Neural progenitor cell (in vitro differentiated cells): Measurements from ENCODE around the gene THRB. TPM values are rescaled to one million over a fixed set of nuclear protein-coding genes. Genes with fewer than 3 reads are reported as not detected.

Experiments
- DNase-seq: peaks from one replicate; pipeline ENCODE4 v3.0.0-alpha.2; 2016; ENCODE audit warnings: low spot score
- H2AFZ ChIP-seq: fragments of 200-600 bp; sonication (generic); replicated peaks from 2 replicates; pipeline ENCODE4 v1.6.1; 2016; ENCODE audit warnings: antibody characterized with exemption
- H3F3A ChIP-seq: fragments of 200-600 bp; sonication (generic); 2 replicates; pipeline ENCODE4 v1.6.1; 2016; ENCODE audit warnings: antibody characterized with exemption, low read depth
- H3K27ac ChIP-seq: fragments of 200-600 bp; sonication (generic); 2 replicates; pipeline ENCODE4 v1.5.1; 2016; ENCODE audit warnings: mild to moderate bottlenecking
- H3K27me3 ChIP-seq: fragments of 200-600 bp; sonication (generic); 2 replicates; pipeline ENCODE4 v1.6.1; 2016; ENCODE audit warnings: mild to moderate bottlenecking, moderate library complexity
- H3K36me3 ChIP-seq: fragments of 200-600 bp; sonication (generic); 2 replicates; pipeline ENCODE4 v1.5.1; 2016
- H3K4me1 ChIP-seq: fragments of 200-600 bp; sonication (generic); 2 replicates; pipeline ENCODE4 v1.6.1; 2016; ENCODE audit warnings: mixed run types
- H3K4me2 ChIP-seq: fragments of 200-600 bp; sonication (generic); 2 replicates; pipeline ENCODE4 v1.6.1; 2016
- H3K4me3 ChIP-seq: fragments of 200-600 bp; sonication (generic); 2 replicates; pipeline ENCODE4 v1.5.1; 2016
- H3K79me2 ChIP-seq: fragments of 200-600 bp; sonication (generic); 2 replicates; pipeline ENCODE4 v1.6.1; 2016; ENCODE audit warnings: low read depth
- H3K9ac ChIP-seq: fragments of 200-600 bp; sonication (generic); 2 replicates; pipeline ENCODE4 v1.6.1; 2016
- H3K9me3 ChIP-seq: fragments of 200-600 bp; sonication (generic); 2 replicates; pipeline ENCODE4 v1.5.1; 2016; ENCODE audit warnings: low read depth
- H4K20me1 ChIP-seq: fragments of 200-600 bp; sonication (generic); 2 replicates; pipeline ENCODE4 v1.6.1; 2016; ENCODE audit warnings: low read depth
- H3K27ac Mint-ChIP-seq: 3 replicates; pipeline ENCODE4 v1.8.0; 2021; ENCODE audit warnings: mixed read lengths
- H3K27me3 Mint-ChIP-seq: 2 replicates; pipeline ENCODE4 v1.8.0; 2022; ENCODE audit warnings: low read depth, mild to moderate bottlenecking, inconsistent platforms, moderate library complexity, mixed read lengths; ENCODE audit not compliant: insufficient read depth
- H3K36me3 Mint-ChIP-seq: 3 replicates; pipeline ENCODE4 v1.8.0; 2021; ENCODE audit warnings: mixed read lengths
- H3K4me1 Mint-ChIP-seq: 3 replicates; pipeline ENCODE4 v1.8.0; 2021; ENCODE audit warnings: mixed read lengths
- H3K4me3 Mint-ChIP-seq: 3 replicates; pipeline ENCODE4 v1.8.0; 2021; ENCODE audit warnings: mild to moderate bottlenecking, moderate library complexity, mixed read lengths
- H3K9me3 Mint-ChIP-seq: 3 replicates; pipeline ENCODE4 v1.8.0; 2020; ENCODE audit warnings: mixed read lengths
- EZH2 ChIP-seq: fragments of 200-600 bp; sonication (generic); IDR thresholded peaks from 2 replicates; pipeline ENCODE4 v1.6.1; 2017; ENCODE audit warnings: antibody characterized with exemption, mild to moderate bottlenecking, moderate library complexity
- EZH2phosphoT487 ChIP-seq: fragments of 200-600 bp; sonication (generic); IDR thresholded peaks from 2 replicates; pipeline ENCODE4 v1.6.1; 2017; ENCODE audit warnings: antibody characterized with exemption
- total RNA-seq: library from RNA; depleted of rRNA; stranded (reverse); fragments of >200 nt; gene quantifications from 2 replicates; pipeline ENCODE4 v1.2.3, GENCODE V29; 2015; ENCODE audit warnings: low replicate concordance
- TF ChIP-seq, protein P1 (sequence below): fragments of 200-600 bp; sonication (generic); IDR thresholded peaks from 2 replicates; pipeline ENCODE4 v1.5.1; 2017; ENCODE audit warnings: antibody characterized with exemption, mild to moderate bottlenecking

THRB gene
- total RNA-seq, 1 donor from 2014 or later: 1.2 TPM

DNA sequence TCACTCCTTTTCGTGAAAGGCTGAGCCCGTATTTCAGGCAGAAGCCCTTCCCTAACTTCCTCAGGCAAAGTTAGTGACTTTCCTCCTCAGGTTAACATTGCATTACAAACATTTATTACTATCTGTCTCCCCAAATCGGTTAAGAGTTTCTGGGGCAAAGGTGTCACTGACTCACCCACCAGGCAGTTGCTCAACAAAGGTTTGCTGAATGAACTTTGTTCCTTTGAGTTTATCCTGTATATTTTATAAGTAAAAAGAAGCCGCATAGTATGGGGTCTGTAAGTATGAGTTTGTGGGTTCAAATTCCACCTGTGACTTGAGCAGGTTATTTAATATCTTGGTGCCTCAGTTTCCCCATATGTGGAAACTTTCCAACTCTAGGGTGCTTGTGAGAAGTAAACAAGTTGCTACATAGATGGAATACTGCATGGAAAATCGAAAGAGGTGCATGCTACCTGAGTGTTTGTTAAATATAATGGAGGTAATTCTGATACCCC lies 177.7 kb downstream of the THRB start:
- Mint-ChIP-seq H3K9me3 (no peaks in the 10 kb centered on the region), H3K27ac (no peak overlapping the region), H3K4me3 (no peak overlapping the region), H3K4me1 (no peaks in the 10 kb centered on the region), H3K36me3 (no peaks in the 10 kb centered on the region), H3K27me3 (no peaks in the 10 kb centered on the region)
- no peaks in the 10 kb centered on the region for H3K36me3 ChIP-seq
- H3F3A ChIP-seq: no peaks in the 10 kb centered on the region
- TF ChIP-seq, protein P1, sequence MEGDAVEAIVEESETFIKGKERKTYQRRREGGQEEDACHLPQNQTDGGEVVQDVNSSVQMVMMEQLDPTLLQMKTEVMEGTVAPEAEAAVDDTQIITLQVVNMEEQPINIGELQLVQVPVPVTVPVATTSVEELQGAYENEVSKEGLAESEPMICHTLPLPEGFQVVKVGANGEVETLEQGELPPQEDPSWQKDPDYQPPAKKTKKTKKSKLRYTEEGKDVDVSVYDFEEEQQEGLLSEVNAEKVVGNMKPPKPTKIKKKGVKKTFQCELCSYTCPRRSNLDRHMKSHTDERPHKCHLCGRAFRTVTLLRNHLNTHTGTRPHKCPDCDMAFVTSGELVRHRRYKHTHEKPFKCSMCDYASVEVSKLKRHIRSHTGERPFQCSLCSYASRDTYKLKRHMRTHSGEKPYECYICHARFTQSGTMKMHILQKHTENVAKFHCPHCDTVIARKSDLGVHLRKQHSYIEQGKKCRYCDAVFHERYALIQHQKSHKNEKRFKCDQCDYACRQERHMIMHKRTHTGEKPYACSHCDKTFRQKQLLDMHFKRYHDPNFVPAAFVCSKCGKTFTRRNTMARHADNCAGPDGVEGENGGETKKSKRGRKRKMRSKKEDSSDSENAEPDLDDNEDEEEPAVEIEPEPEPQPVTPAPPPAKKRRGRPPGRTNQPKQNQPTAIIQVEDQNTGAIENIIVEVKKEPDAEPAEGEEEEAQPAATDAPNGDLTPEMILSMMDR: no peak
- TF ChIP-seq EZH2phosphoT487: no peak
- no peak for TF ChIP-seq EZH2
- no peak for DNase-seq
- H3K27ac ChIP-seq: no peak overlapping the region
- H3K4me2 ChIP-seq: no peak overlapping the region
- no peaks in the 10 kb centered on the region for H3K4me1 ChIP-seq
- no peaks in the 10 kb centered on the region for H3K79me2 ChIP-seq
- no peaks in the 10 kb centered on the region for H3K27me3 ChIP-seq
- no peak overlapping the region for H2AFZ ChIP-seq
- H3K9ac ChIP-seq: no peak overlapping the region
- no peaks in the 10 kb centered on the region for H3K9me3 ChIP-seq
- no peaks in the 10 kb centered on the region for H4K20me1 ChIP-seq
- no peak overlapping the region for H3K4me3 ChIP-seq

DNA sequence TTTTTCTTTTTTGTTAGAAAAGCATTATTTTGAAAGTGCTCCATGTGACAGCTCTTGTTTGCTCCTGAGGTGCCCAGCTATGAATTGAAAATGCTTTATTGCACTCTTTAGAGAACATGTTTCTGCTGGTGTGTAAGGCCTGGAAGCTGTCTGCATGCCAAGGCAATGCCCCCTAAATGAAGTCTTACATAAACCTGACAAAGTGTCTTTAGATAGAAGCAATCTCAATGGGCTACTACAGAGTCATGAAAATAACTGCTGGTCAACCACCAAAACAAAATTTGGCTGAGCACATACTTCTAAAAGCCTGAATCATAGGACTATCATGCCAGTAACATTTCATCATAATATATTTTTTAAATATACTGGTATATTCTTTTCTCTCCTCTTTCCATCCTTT lies 178.7 kb downstream of the THRB start:
- H3K36me3 Mint-ChIP-seq: no peaks in the 10 kb centered on the region
- H2AFZ ChIP-seq: no peak overlapping the region

DNA sequence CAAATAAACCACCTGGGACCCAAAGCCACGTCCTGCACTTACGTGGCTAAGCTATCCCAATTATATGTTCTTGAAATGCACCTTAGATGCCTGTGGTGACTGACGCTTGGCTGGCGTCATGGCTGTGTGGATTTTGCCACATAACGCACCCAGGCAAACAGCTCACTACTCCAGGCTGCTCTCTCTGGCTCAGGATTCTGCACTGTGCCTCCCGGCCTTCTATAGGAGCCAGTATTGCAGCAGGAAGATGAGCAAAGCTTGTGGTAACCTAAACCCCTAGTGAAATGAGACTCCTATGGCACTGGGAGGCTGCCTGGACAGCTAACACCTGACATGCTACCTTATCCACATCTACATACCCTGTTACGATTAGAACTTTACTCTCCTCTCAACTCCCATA lies 179.3 kb downstream of the THRB start:
- TF ChIP-seq, protein P1: no peak
- TF ChIP-seq EZH2 (no peak), EZH2phosphoT487 (no peak)
- no peak for DNase-seq
- no peak overlapping the region for H3K9ac ChIP-seq
- Mint-ChIP-seq H3K36me3 (no peaks in the 10 kb centered on the region), H3K27me3 (no peaks in the 10 kb centered on the region), H3K4me1 (no peaks in the 10 kb centered on the region), H3K9me3 (no peaks in the 10 kb centered on the region), H3K27ac (no peak overlapping the region), H3K4me3 (no peak overlapping the region)
- H3K9me3 ChIP-seq: no peaks in the 10 kb centered on the region
- no peaks in the 10 kb centered on the region for H3K36me3 ChIP-seq
- H4K20me1 ChIP-seq: no peaks in the 10 kb centered on the region
- H3K27ac ChIP-seq: no peak overlapping the region
- H3K4me1 ChIP-seq: no peaks in the 10 kb centered on the region
- no peaks in the 10 kb centered on the region for H3K79me2 ChIP-seq
- no peak overlapping the region for H3K4me2 ChIP-seq
- no peaks in the 10 kb centered on the region for H3F3A ChIP-seq
- H2AFZ ChIP-seq: no peak overlapping the region
- no peaks in the 10 kb centered on the region for H3K27me3 ChIP-seq
- H3K4me3 ChIP-seq: no peak overlapping the region

More for the DNA sequence above, 178.7 kb downstream of the THRB start:
- Histone ChIP-seq H3K4me3 (no peak overlapping the region), H4K20me1 (no peaks in the 10 kb centered on the region), H3K36me3 (no peaks in the 10 kb centered on the region), H3K4me2 (no peak overlapping the region), H3K9ac (no peak overlapping the region), H3K27ac (no peak overlapping the region), H3K27me3 (no peaks in the 10 kb centered on the region), H3K4me1 (no peaks in the 10 kb centered on the region), H3K79me2 (no peaks in the 10 kb centered on the region), H3F3A (no peaks in the 10 kb centered on the region), H3K9me3 (no peaks in the 10 kb centered on the region)
- Mint-ChIP-seq H3K27ac (no peak overlapping the region), H3K9me3 (no peaks in the 10 kb centered on the region), H3K4me1 (no peaks in the 10 kb centered on the region), H3K4me3 (no peak overlapping the region), H3K27me3 (no peaks in the 10 kb centered on the region)
- TF ChIP-seq EZH2phosphoT487 (no peak), EZH2 (no peak)
- TF ChIP-seq, protein P1: no peak
- no peak for DNase-seq
